Islet precursor cell (in vitro differentiated cells): ENCODE data around the gene INPP5B.

Source experiments
- DNase-seq: peaks from one replicate; pipeline ENCODE4 v3.0.0-alpha.2; 2018

Gene INPP5B

GRCh38 chr1:37828410-37829074 is 118.3 kb downstream of the INPP5B start:
- DNase-seq: no peak

- no peak for DNase-seq
Measured at GRCh38 chr1:37825506-37825905, 121.3 kb downstream of the INPP5B start.

GRCh38 chr1:37824001-37824400 is 122.9 kb downstream of the INPP5B start:
- no peak for DNase-seq

DNA sequence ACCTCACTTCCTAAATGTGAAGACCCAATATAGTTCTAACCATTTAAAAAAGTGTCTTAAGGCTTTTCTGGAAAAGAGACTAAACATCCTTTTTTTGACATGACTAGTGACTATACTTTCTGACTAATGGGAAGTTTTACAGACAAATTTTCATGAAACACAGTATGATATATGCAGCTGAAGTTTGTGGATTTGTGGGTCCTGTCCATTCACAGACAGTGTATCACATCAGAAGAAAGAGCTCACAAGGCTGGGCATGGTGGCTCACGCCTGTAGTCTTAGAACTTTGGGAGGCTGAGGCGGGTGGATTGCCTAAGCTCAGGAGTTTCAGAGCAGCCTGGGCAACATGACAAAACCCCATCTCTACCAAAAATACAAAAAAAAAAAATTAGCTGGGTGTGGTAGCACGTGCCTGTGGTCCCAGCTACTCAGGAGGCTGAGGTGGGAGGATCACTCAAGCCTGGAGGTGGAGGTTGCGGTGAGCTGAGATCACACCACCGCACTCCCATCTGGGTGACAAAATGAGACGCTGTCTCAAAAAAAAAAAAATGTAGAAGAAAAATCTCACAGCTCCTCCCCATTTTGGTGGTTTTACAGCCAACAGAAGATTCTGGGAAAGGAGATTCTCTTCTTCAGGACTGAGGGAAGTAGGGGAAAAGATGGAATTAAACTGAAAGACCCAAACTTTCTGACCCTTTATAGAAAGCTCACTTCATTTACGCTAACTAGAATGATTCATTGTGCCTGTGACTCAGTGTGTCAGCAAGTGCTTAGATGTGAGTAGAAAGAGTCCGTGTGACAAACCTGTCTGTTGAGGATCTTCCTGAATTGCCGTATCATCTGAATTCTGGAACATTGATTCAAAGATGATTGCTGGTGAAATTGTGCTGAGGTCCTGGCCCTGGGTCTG is 123.7 kb downstream of the INPP5B start:
- no peak for DNase-seq

DNA sequence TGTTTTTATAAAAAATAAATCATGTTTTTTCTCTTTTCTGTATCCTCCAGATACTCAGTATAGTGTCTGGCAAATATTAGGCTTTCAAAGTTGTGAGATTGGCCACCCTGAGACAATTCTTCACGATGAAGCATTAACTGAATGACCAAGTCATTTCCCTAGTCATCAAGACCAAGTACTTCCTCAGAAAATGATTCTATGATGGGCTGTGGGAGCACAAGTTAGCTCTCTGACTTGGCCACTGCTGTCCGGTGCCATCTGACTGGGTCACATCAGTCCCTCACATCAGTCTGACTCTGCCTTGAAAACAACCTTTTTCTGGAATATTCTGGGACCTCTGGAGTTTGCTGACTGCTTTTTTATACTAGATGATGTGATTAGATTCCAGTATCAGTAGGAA is 125.4 kb downstream of the INPP5B start:
- no peak for DNase-seq

DNA sequence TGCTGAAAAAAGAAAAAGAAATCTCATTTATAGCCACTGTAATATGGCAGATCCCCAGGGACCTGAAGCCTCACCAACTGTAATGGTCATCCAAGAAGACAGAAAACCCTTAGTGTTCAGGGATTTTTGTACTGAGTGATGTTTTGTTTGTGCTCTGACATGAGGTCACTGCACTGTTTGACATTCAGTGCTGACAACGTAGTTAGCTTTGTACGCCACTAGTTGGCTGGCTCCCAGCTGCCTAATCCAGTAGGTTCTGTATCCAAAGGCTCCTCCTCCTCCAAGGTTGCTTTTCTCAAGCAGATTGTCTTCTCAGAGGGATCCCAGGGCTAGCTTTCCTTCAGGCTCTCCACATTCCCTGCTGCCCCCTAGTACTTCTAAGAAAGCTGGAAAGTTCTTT is 129.4 kb downstream of the INPP5B start:
- DNase-seq: no peak

DNA sequence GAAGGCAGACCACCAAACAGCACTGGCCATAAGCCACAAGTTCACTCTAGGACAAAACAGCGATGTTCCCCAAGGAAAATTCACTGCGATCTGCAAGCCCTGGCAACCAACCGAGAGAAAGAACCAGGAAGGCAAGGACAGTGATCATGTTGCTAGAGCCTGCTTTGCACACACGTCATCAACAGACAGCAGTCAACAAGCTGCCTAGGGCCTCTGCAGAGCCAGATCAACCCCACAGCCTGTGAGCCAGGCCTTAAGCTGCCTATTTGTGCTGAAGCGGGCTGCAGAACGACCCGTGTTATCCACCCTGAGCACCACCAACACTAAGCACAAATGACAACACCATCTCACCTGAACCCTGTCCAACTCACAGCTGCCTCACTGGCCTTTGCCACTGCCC is 132.6 kb downstream of the INPP5B start:
- DNase-seq: no peak

DNA sequence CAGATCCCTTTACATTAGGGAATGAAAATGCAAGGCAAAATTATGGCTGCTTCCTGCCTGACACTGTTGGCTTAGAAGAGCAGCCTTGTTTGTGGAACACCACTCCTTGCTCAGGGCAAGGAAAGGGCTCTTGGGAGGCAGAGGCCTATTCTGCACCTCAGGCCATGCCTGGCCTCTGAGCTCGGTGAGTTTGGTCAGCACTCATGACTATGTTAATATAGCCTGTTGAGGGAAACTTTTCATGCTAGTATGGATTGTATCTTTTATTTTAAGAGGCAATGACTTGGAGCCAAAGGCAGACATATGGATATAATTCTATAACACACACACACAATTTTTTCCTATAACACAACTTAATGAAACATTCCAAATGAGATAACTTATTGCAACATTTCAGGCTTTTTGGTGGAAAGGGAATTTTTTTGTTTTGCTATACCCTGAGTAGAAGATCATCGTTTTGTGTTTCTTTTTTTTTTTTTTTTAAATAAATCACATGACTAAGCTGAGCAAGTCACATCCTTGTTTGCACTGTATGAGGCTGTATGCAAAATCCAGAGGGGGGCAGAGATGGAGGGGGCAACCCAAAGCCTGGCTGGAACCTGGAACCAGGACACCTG is 133.2 kb downstream of the INPP5B start:
- DNase-seq: no peak

- DNase-seq: peak; percentile 85
Measured at GRCh38 chr1:37811027-37811655, 135.7 kb downstream of the INPP5B start.
